Small intestine (tissue), 16 donors: ENCODE results near the gene COL8A1. TPM values are rescaled to one million over a fixed set of nuclear protein-coding genes. Genes with fewer than 3 reads are reported as not detected.
"Not testable (repeated sequence)": the region's sequence is repeated elsewhere in the genome, so short reads cannot be mapped to it uniquely, and the experiment has no call there.

Experiments
- DNase-seq, 2 donors: peaks; one replicate each; pipeline versions ENCODE4 v3.0.0 to v3.0.0-alpha.2; 2013
- FAIRE-seq: peaks from 2 replicates; lab custom pipeline; 2012; peaks lifted over from hg19 to GRCh38; lab: Jason Lieb, UNC
- H3K27ac ChIP-seq, 3 donors: one replicate each; pipeline ENCODE4 v1.5.1; 2013; ENCODE audit warnings: low read length in 2 of 3, mild to moderate bottlenecking in 2 of 3, control low read depth in 1 of 3, inconsistent platforms in 1 of 3, low read depth in 1 of 3, moderate library complexity in 1 of 3
- H3K27me3 ChIP-seq, 3 donors: one replicate each; pipeline ENCODE4 v1.6.1; 2013; ENCODE audit warnings: low read length in 3 of 3, inconsistent platforms in 1 of 3; ENCODE audit not compliant: control insufficient read depth in 3 of 3, insufficient read depth in 3 of 3
- H3K36me3 ChIP-seq, 3 donors: one replicate each; pipeline ENCODE4 v1.6.1; 2013; ENCODE audit warnings: low read length in 3 of 3, inconsistent platforms in 1 of 3, low read depth in 1 of 3, mild to moderate bottlenecking in 1 of 3, moderate library complexity in 1 of 3; ENCODE audit not compliant: control insufficient read depth in 3 of 3, insufficient read depth in 2 of 3
- H3K4me1 ChIP-seq, 3 donors: one replicate each; pipeline ENCODE4 v1.6.1; 2013; ENCODE audit warnings: low read length in 2 of 3, inconsistent platforms in 1 of 3, low read depth in 1 of 3, mild to moderate bottlenecking in 1 of 3, moderate library complexity in 1 of 3; ENCODE audit not compliant: control insufficient read depth in 3 of 3, insufficient read depth in 2 of 3
- H3K4me3 ChIP-seq, 3 donors: one replicate each; pipeline ENCODE4 v1.5.1; 2013; ENCODE audit warnings: low read length in 3 of 3, control low read depth in 1 of 3, inconsistent platforms in 1 of 3, low read depth in 1 of 3, mild to moderate bottlenecking in 1 of 3, moderate library complexity in 1 of 3
- H3K9me3 ChIP-seq, 2 donors: one replicate each; pipeline ENCODE4 v1.6.1; 2013; ENCODE audit warnings: low read depth in 1 of 2, low read length in 1 of 2; ENCODE audit not compliant: control insufficient read depth in 2 of 2, insufficient read depth in 1 of 2
- WGBS, 3 donors: extraction: QIAGEN DNeasy Blood & Tissue Kit; methylation state at CpG; one replicate each; pipeline ENCODE4 v1.1.7; 2013; 5-methylcytosine and 5-hydroxymethylcytosine counted together
- long read RNA-seq, 10 donors: transcript quantifications; one replicate each; lab custom pipeline, GENCODE V29; 2026
- polyA plus RNA-seq, 4 donors: library from polyadenylated mRNA; stranded (reverse) in 3 of 4; unstranded in 1 of 4; fragments of 200-250 nt in 3 of 4; fragments of 120-200 nt in 1 of 4; gene quantifications; one replicate each; pipeline versions ENCODE4 v1.2.1 to v1.2.3, GENCODE V29; 2013
- donor health status: healthy with polysubstance abuse.
- donor health status: control.
- donor health status: control.
- donor health status: Bipolar disorder and iron deficiency.
- donor health status: healthy.

Gene COL8A1
- polyA plus RNA-seq: 1 to 10 TPM in 1 of 4 donors, under 1 TPM in 3; 0.21 to 4.5 (median 0.25) TPM
- long read RNA-seq, donor 1: 0 reads
- long read RNA-seq, donor 2: 0 reads
- long read RNA-seq, donor 3, partial matches to known transcripts: 0 of 1 reads
- long read RNA-seq, donor 3, other reads (novel, unspliced or antisense): 0 of 1 reads
- long read RNA-seq, donor 4: 0 reads
- long read RNA-seq, donor 5: 0 reads
- long read RNA-seq, donor 6: 0 reads
- long read RNA-seq, donor 7: 0 reads
- long read RNA-seq, donor 8: 0 reads
- long read RNA-seq, donor 9: 0 reads
- long read RNA-seq, donor 10, full-length matches to known transcripts: 5 of 14 reads
- long read RNA-seq, donor 10, partial matches to known transcripts: 0 of 14 reads
- long read RNA-seq, donor 10, other reads (novel, unspliced or antisense): 9 of 14 reads

DNA sequence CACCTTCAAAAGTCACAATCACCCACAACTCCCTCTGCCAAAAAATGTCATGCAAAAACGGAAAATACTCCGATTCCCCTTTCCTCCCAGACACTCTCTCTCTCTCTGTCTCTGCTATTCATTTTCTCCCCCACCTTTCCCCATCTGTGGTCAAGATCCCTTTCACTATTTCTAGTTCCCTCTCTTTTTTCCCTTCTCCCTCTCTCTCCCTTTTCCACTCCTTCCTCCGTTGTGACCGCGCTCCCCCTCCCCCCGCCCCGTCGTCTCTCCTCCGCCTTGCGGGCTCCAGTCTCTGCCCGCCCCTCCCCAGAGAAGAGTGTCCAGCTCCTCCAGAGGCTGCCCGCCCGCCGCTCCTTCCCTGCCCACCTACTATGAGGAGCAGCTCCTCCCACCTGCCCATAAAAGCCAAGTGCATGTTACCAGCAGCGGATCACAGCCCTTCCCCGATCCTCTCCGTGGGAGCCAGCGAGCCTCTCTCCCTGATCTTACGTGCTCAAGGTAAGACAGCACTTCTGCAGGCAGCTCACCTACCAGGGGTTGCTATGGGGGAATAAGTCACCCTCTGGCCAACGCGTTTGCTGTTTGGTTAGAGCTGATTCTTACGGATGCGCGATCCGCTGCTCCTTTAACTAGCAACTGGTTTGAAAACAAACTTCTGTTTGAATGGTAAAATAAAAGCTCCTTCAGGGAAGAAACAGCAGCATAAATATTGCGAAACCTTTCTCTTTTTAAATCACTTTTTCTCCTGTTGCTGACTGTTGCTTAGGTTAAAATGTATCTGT lies at the start of gene COL8A1:
Gene COL8A1, plus strand, starts transcription at position 428 of the 782 bp plus-strand sequence. CDS start 152,089 bp downstream, outside the sequence.
- FAIRE-seq: no peak
- peak in 1 of 2 donors; percentile 31 for DNase-seq
- WGBS, 3 donors: 4 to 6% (median 5%) methylated on average over 26 of the region's 26 CpGs
- Histone ChIP-seq H3K4me1 (no peaks in the 10 kb centered on the region), H3K27me3 (peaks cover 7 to 50% (median 7%) of the 10 kb centered on the region in 3 donors), H3K27ac (no peak within 1 kb of the TSS), H3K36me3 (no peaks in the 10 kb centered on the region), H3K4me3 (peak within 1 kb of the TSS in 1 of 3 donors; percentile 33), H3K9me3 (no peaks in the 10 kb centered on the region)

DNA sequence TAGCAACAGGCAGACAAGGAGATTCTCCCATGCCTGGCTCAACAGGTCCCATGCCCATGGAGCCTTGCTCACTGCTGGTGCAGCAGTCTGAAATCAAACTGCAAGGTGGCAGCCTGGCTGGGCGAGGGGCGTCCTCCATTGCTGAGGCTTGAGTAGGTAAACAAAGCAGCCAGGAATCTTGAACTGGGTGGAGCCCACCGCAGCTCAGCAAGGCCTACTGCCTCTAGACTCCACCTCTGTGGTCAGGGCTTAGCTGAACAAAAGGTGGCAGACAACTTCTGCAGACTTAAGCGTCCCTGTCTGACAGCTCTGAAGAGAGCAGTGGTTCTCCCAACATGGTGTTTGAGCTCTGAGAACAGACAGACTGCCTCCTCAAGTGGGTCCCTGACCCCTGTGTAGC lies 49.2 kb upstream of the COL8A1 start:
- not testable (repeated sequence) for H3K9me3 ChIP-seq, H3K4me3 ChIP-seq, H3K27ac ChIP-seq, DNase-seq, H3K36me3 ChIP-seq, H3K27me3 ChIP-seq, H3K4me1 ChIP-seq, FAIRE-seq
- WGBS, 3 donors: 12 to 34% (median 23%) methylated on average over 4 of the region's 4 CpGs

DNA sequence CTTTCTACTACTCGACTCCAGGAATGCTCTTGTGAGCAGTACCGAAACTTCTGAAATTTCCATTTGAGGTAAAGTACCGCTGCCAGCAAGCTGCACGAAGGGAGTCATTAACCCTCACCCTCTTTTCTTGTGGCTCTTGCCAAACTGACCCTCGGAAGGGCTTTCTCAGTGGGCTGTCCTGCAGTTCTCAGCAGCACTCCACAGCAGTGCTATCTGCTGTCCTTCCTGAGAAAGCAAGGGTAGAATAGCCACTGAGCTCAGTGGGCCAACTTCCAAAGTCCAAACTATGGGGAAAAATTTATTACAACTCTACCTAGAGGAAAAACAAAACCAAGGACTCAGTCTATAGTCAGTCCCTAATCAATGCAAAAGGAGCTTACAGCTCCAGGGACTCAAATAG lies 38.5 kb upstream of the COL8A1 start:
- no peak for FAIRE-seq
- 78 to 80% (median 79%) methylated on average over 5 of the region's 5 CpGs for WGBS, 3 donors

DNA sequence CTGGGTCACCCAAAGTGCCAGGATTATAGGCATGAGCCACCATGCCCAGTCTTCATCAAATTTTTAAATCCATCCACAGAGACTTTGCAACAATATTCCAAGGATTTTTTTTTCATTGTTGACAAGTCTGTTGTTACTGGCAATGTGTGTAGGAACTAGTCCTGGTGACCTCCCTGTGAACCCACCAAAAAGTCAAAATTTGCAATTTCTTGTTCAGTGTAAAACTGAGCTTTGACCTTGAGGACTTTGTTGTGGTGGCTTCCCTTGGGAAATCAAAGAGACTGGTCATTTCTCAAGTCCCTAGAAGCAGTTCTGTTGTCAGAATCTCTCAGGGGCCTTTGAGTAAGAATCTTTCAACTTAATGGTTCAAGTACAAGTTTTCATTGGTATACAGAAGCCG lies 36.9 kb upstream of the COL8A1 start:
- no peaks in the 10 kb centered on the region for H3K27me3 ChIP-seq
- no peak overlapping the region for H3K27ac ChIP-seq
- no peaks in the 10 kb centered on the region for H3K36me3 ChIP-seq
- H3K9me3 ChIP-seq: no peaks in the 10 kb centered on the region
- DNase-seq (no peak), FAIRE-seq (no peak)
- H3K4me1 ChIP-seq: no peaks in the 10 kb centered on the region
- H3K4me3 ChIP-seq: no peak overlapping the region
- WGBS, 3 donors: 80 to 88% (median 82%) methylated on average over 1 of the region's 1 CpG

More for the DNA sequence above, 38.5 kb upstream of the COL8A1 start:
- Histone ChIP-seq H3K27ac (no peak overlapping the region), H3K9me3 (no peaks in the 10 kb centered on the region), H3K36me3 (no peaks in the 10 kb centered on the region), H3K4me3 (no peak overlapping the region), H3K27me3 (no peaks in the 10 kb centered on the region), H3K4me1 (no peaks in the 10 kb centered on the region)
- DNase-seq: no peak

DNA sequence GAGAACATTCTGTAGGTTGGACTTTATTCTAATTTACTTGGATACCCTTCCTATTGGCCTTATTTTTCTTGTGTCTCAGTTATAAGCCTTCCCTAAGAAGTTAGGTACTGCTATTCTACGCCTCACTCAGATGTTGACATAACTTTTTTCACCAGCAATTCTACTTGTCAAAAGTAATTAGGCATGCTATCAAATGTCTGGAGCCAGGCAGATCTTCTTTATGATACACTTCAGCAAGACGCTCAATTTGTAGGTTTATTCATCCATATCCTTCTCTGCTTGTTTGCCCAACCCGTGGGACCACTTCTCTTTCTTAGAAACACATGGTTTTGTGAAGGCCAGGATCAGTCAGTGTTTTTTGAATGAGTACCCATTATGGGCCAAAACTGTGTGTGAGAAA lies 36.2 kb upstream of the COL8A1 start:
- no peak overlapping the region for H3K27ac ChIP-seq
- H3K4me1 ChIP-seq: no peaks in the 10 kb centered on the region
- no peaks in the 10 kb centered on the region for H3K27me3 ChIP-seq
- no peak overlapping the region for H3K4me3 ChIP-seq
- no peak for DNase-seq
- WGBS, 3 donors: 26 to 45% (median 29%) methylated on average over 3 of the region's 3 CpGs
- no peak for FAIRE-seq
- no peaks in the 10 kb centered on the region for H3K36me3 ChIP-seq
- no peaks in the 10 kb centered on the region for H3K9me3 ChIP-seq

DNA sequence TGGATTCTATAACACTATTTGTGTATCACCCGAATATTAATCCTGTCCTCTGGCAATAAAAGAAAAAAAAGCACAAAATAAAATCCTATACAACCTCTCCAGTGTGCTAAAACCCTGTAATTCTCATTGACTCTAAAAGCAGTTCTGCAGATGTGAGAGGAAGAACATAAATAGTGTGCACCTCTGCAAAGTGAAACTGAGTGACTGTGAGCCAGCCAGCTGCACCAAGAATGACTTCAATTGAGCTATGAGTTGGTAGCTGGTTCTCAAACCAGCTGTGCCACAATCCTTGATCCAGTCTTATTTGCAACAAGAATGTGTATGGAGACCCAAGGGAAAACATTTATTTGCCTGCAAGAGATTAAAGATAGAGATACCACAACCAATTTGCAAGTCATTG lies 31.2 kb upstream of the COL8A1 start:
- 68 to 76% (median 69%) methylated on average over 1 of the region's 1 CpG for WGBS, 3 donors
- DNase-seq: no peak
- FAIRE-seq: no peak
- Histone ChIP-seq H3K27ac (no peak overlapping the region), H3K4me3 (no peak overlapping the region), H3K4me1 (no peaks in the 10 kb centered on the region), H3K27me3 (no peaks in the 10 kb centered on the region), H3K9me3 (no peaks in the 10 kb centered on the region), H3K36me3 (no peaks in the 10 kb centered on the region)

DNA sequence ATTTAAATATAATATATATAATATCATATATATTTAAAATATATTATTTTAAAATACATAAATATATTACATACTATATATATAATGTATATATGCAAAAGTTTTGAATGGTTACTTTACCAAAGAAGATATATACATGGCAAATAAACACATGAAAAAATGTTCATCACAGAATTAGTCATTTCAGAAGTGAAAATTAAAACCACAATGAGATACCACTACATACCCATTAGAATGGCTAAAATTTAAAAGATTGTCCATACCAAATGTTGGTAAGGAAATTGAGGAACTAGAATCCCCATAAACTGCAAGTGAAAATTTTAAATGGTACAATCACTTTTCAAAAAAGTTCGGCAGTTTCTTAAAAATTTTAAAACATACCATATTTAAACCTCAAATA lies 23.6 kb upstream of the COL8A1 start:
- FAIRE-seq (no peak), DNase-seq (no peak)
- Histone ChIP-seq H3K4me3 (no peak overlapping the region), H3K9me3 (no peaks in the 10 kb centered on the region), H3K36me3 (no peaks in the 10 kb centered on the region), H3K27me3 (no peaks in the 10 kb centered on the region), H3K27ac (no peak overlapping the region), H3K4me1 (no peaks in the 10 kb centered on the region)
- 81 to 88% (median 88%) methylated on average over 1 of the region's 1 CpG for WGBS, 3 donors

- no peaks in the 10 kb centered on the region for H3K27me3 ChIP-seq
- FAIRE-seq (no peak), DNase-seq (no peak)
- H3K36me3 ChIP-seq: no peaks in the 10 kb centered on the region
- no peaks in the 10 kb centered on the region for H3K9me3 ChIP-seq
- H3K27ac ChIP-seq: no peak overlapping the region
- no peak overlapping the region for H3K4me3 ChIP-seq
- 82 to 88% (median 86%) methylated on average over 1 of the region's 1 CpG for WGBS, 3 donors
- no peaks in the 10 kb centered on the region for H3K4me1 ChIP-seq
Measured at GRCh38 chr3:99620077-99620767, 18.2 kb upstream of the COL8A1 start.
